ENCODE data around the gene DIAPH1.

The DIAPH1 gene

GRCh38 chr5:141503681-141504080, 115.1 kb downstream of the DIAPH1 start:
- TF ChIP-seq CTCF (IDR thresholded peaks at IDR 0.05) (no peak), ZFX (IDR thresholded peaks at IDR 0.05; ENCODE audit: borderline replicate concordance) (no peak)
- H3K27ac ChIP-seq = no peak overlapping the region

- no peak overlapping the region for H3K27ac ChIP-seq
- TF ChIP-seq ZFX (IDR thresholded peaks at IDR 0.05; ENCODE audit: borderline replicate concordance) (no peak), CTCF (IDR thresholded peaks at IDR 0.05) (no peak)
Measured at GRCh38 chr5:141501761-141502160, 117.0 kb downstream of the DIAPH1 start.

- no peak for TF ChIP-seq CTCF (IDR thresholded peaks at IDR 0.05)
- TF ChIP-seq ZFX (IDR thresholded peaks at IDR 0.05; ENCODE audit: borderline replicate concordance) = no peak
- H3K27ac ChIP-seq = no peak overlapping the region
Measured at GRCh38 chr5:141496038-141496437, 122.8 kb downstream of the DIAPH1 start.

- TF ChIP-seq CTCF (IDR thresholded peaks at IDR 0.05) = no peak
- no peak for TF ChIP-seq ZFX (IDR thresholded peaks at IDR 0.05; ENCODE audit: borderline replicate concordance)
- H3K27ac ChIP-seq = no peak overlapping the region
Measured at GRCh38 chr5:141495453-141495811, 123.4 kb downstream of the DIAPH1 start.

- TF ChIP-seq ZFX (IDR thresholded peaks at IDR 0.05; ENCODE audit: borderline replicate concordance) (no peak), CTCF (IDR thresholded peaks at IDR 0.05) (no peak)
Measured at GRCh38 chr5:141494761-141495452, 123.9 kb downstream of the DIAPH1 start.

GRCh38 chr5:141493500-141494422, 125.0 kb downstream of the DIAPH1 start:
- no peak for TF ChIP-seq CTCF (IDR thresholded peaks at IDR 0.05)
- TF ChIP-seq ZFX (IDR thresholded peaks at IDR 0.05; ENCODE audit: borderline replicate concordance) = no peak
- H3K27ac ChIP-seq = no peak overlapping the region

More at GRCh38 chr5:141494761-141495452, 123.9 kb downstream of the DIAPH1 start:
- H3K27ac ChIP-seq = no peak overlapping the region

Measured in 22Rv1 (cell line).